ENCODE results near the gene UCN.
"Not testable (repeated sequence)": the region's sequence is repeated elsewhere in the genome, so short reads cannot be mapped to it uniquely, and the experiment has no call there.

The UCN gene

DNA sequence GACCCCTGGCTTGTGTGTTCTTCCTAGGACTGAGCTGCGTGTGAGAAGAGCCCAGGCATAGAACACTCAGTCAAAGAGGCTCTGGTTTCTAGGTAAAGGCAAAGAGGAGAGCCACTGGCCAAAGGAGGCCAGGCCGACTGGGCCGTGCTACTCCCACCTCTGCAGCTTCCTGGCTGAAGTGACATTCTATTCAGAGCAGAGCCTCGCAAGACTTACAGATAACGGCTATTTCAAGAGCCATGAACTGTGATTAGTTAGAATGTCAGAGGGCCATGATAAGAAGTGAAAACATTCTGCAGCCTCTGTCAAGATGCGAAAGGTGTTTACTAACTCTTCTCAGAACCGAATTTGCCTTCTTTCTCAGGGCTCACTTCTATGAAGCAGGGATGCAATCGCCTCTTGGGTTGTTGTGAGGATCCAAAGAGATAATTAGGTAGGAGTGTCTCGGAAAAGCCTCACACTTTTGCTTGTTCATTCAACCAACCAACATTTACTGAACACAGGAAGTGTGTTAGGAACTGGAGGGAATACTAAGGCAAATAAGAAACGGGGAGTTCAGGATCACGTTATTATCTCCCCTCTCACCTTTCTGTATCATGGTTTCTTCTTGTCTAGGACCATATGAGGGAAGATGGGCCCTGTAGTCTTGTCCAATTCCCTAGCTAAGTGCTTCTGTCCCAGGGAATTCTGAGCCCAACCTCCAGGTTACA is 36.5 kb downstream of the UCN start:
- Histone ChIP-seq H3K4me2 (ENCODE audit: low read length) (no peak overlapping the region), H4K20me1 (ENCODE audit: control insufficient read depth, insufficient read depth, low read depth, low read length) (no peaks in the 10 kb centered on the region), H3K36me3 (ENCODE audit: control insufficient read depth, low read length) (no peaks in the 10 kb centered on the region), H3F3A (ENCODE audit: control insufficient read depth, insufficient read depth) (no peaks in the 10 kb centered on the region; the same call in 1 of the 2 replicates), H3K4me1 (ENCODE audit: control insufficient read depth, low read length) (peaks cover 6% of the 10 kb centered on the region; the same call in 1 of the 2 replicates), H3K27ac (ENCODE audit: low read depth, low read length) (no peak overlapping the region), H3K79me2 (ENCODE audit: control insufficient read depth, low read length) (no peaks in the 10 kb centered on the region), H3K9me3 (ENCODE audit: control insufficient read depth, insufficient read depth, low read length) (no peaks in the 10 kb centered on the region), H3K9me2 (replicated peaks; ENCODE audit: control insufficient read depth, low read length) (no peaks in the 10 kb centered on the region), H3K4me3 (ENCODE audit: low read length) (no peak overlapping the region), H3K27me3 (ENCODE audit: control insufficient read depth, low read length) (peaks cover 5% of the 10 kb centered on the region; the same call in 1 of the 2 replicates)
- TF ChIP-seq EZH2phosphoT487 (IDR thresholded peaks at IDR 0.05; ENCODE audit: borderline replicate concordance, low read length) (no peak), CTCF (IDR thresholded peaks at IDR 0.05; ENCODE audit: low read depth, low read length, poor library complexity, severe bottlenecking) (no peak)

DNA sequence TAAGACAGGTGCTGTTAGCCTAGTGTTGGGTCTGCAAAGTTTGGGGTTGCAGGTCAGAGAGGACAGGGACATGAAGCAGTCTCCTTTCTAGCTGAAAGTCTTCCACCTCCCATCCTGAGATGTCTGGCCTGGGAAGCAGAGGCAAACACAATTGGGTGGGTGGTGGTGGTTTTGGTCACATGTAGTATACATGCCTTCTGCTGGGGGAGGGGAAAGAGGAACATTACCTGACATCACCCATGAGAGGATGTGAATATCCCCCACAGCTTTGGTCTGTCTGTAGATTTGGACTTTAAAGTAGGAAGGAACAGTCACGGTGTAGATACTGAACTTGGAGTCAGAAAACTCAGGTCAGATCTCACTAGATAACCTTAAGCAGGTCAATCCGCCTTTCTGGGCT is 37.6 kb downstream of the UCN start:
- Histone ChIP-seq H3K27ac (ENCODE audit: low read depth, low read length) (no peak overlapping the region), H3K4me1 (ENCODE audit: control insufficient read depth, low read length) (peaks cover 6% of the 10 kb centered on the region; the same call in 1 of the 2 replicates), H3K4me3 (ENCODE audit: low read length) (no peak overlapping the region), H4K20me1 (ENCODE audit: control insufficient read depth, insufficient read depth, low read depth, low read length) (no peaks in the 10 kb centered on the region), H3F3A (ENCODE audit: control insufficient read depth, insufficient read depth) (no peaks in the 10 kb centered on the region; the same call in 1 of the 2 replicates), H3K4me2 (ENCODE audit: low read length) (no peak overlapping the region), H3K27me3 (ENCODE audit: control insufficient read depth, low read length) (peaks cover 13% of the 10 kb centered on the region), H3K9me3 (ENCODE audit: control insufficient read depth, insufficient read depth, low read length) (no peaks in the 10 kb centered on the region), H3K9me2 (replicated peaks; ENCODE audit: control insufficient read depth, low read length) (no peaks in the 10 kb centered on the region), H3K36me3 (ENCODE audit: control insufficient read depth, low read length) (no peaks in the 10 kb centered on the region), H3K79me2 (ENCODE audit: control insufficient read depth, low read length) (no peaks in the 10 kb centered on the region)
- TF ChIP-seq CTCF (IDR thresholded peaks at IDR 0.05; ENCODE audit: low read depth, low read length, poor library complexity, severe bottlenecking) (no peak), EZH2phosphoT487 (IDR thresholded peaks at IDR 0.05; ENCODE audit: borderline replicate concordance, low read length) (no peak)

DNA sequence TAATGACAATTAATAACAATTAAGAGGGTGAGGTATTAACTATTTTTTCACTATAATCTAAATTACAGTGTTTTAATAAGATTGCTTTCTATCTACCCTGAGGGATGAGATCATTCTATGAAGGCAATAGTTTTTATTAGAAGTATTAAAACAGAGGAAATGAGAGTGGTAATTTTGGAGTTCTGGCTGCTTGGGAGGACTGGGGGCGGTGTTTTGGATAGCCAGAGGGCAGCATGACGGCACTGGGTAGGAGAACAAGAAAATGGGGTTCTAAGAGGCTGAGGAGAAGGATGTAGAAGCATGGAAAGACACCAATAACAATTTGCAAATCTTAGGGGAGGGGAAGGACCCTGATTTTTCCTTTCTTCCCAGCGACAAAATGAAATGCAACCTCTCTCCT is 38.1 kb downstream of the UCN start:
- Histone ChIP-seq H3K36me3 (ENCODE audit: control insufficient read depth, low read length) (no peaks in the 10 kb centered on the region), H3K4me3 (ENCODE audit: low read length) (no peak overlapping the region), H3K9me3 (ENCODE audit: control insufficient read depth, insufficient read depth, low read length) (no peaks in the 10 kb centered on the region), H3K9me2 (replicated peaks; ENCODE audit: control insufficient read depth, low read length) (no peaks in the 10 kb centered on the region), H3K4me2 (ENCODE audit: low read length) (no peak overlapping the region), H4K20me1 (ENCODE audit: control insufficient read depth, insufficient read depth, low read depth, low read length) (no peaks in the 10 kb centered on the region), H3K27me3 (ENCODE audit: control insufficient read depth, low read length) (peaks cover 18% of the 10 kb centered on the region), H3K79me2 (ENCODE audit: control insufficient read depth, low read length) (no peaks in the 10 kb centered on the region), H3K27ac (ENCODE audit: low read depth, low read length) (no peak overlapping the region), H3K4me1 (ENCODE audit: control insufficient read depth, low read length) (peaks cover 9% of the 10 kb centered on the region), H3F3A (ENCODE audit: control insufficient read depth, insufficient read depth) (no peaks in the 10 kb centered on the region; the same call in 1 of the 2 replicates)
- TF ChIP-seq EZH2phosphoT487 (IDR thresholded peaks at IDR 0.05; ENCODE audit: borderline replicate concordance, low read length) (no peak), CTCF (IDR thresholded peaks at IDR 0.05; ENCODE audit: low read depth, low read length, poor library complexity, severe bottlenecking) (no peak)

GRCh38 chr2:27268296-27268695 is 39.9 kb downstream of the UCN start:
- peaks cover 27% of the 10 kb centered on the region for H3K4me1 ChIP-seq (ENCODE audit: control insufficient read depth, low read length)
- not testable (repeated sequence) for H3K79me2 ChIP-seq (ENCODE audit: control insufficient read depth, low read length); H3F3A ChIP-seq (ENCODE audit: control insufficient read depth, insufficient read depth); H3K9me2 ChIP-seq (replicated peaks; ENCODE audit: control insufficient read depth, low read length); H3K4me3 ChIP-seq (ENCODE audit: low read length); H3K27ac ChIP-seq (ENCODE audit: low read depth, low read length); H3K36me3 ChIP-seq (ENCODE audit: control insufficient read depth, low read length); H4K20me1 ChIP-seq (ENCODE audit: control insufficient read depth, insufficient read depth, low read depth, low read length); H3K9me3 ChIP-seq (ENCODE audit: control insufficient read depth, insufficient read depth, low read length); H3K4me2 ChIP-seq (ENCODE audit: low read length)
- H3K27me3 ChIP-seq (ENCODE audit: control insufficient read depth, low read length) = peaks cover 36% of the 10 kb centered on the region
